ENCODE data around the gene CYP26B1.

- TF ChIP-seq, protein P1, sequence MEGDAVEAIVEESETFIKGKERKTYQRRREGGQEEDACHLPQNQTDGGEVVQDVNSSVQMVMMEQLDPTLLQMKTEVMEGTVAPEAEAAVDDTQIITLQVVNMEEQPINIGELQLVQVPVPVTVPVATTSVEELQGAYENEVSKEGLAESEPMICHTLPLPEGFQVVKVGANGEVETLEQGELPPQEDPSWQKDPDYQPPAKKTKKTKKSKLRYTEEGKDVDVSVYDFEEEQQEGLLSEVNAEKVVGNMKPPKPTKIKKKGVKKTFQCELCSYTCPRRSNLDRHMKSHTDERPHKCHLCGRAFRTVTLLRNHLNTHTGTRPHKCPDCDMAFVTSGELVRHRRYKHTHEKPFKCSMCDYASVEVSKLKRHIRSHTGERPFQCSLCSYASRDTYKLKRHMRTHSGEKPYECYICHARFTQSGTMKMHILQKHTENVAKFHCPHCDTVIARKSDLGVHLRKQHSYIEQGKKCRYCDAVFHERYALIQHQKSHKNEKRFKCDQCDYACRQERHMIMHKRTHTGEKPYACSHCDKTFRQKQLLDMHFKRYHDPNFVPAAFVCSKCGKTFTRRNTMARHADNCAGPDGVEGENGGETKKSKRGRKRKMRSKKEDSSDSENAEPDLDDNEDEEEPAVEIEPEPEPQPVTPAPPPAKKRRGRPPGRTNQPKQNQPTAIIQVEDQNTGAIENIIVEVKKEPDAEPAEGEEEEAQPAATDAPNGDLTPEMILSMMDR (conservative IDR thresholded peaks at IDR 0.05; ENCODE audit: low read depth, low read length), result no peak
- TF ChIP-seq EZH2phosphoT487 (IDR thresholded peaks at IDR 0.05; ENCODE audit: borderline replicate concordance, low read length), result no peak
These were observed 37.8 kb downstream of the CYP26B1 start for GRCh38 chr2:72109904-72110303.

All from PC-3 (cell line).